Hepatocyte (in vitro differentiated cells): ENCODE data around the gene DNER.

Source experiments
- CTCF ChIP-seq: fragments of 200-600 bp; sonication (generic); IDR thresholded peaks from 2 replicates; pipeline ENCODE4 v1.5.1; 2016; ENCODE audit warnings: antibody characterized with exemption, mild to moderate bottlenecking; ENCODE audit not compliant: poor library complexity
- EZH2 ChIP-seq: fragments of 200-600 bp; sonication (generic); IDR thresholded peaks from 2 replicates; pipeline ENCODE4 v1.6.1; 2016; ENCODE audit warnings: antibody characterized with exemption, mild to moderate bottlenecking, borderline replicate concordance
- EZH2phosphoT487 ChIP-seq: fragments of 200-600 bp; sonication (generic); IDR thresholded peaks from one replicate; pipeline ENCODE4 v1.6.1; 2018; ENCODE audit warnings: antibody characterized with exemption, mild to moderate bottlenecking, low read depth, moderate library complexity; ENCODE audit not compliant: unreplicated experiment, severe bottlenecking

- no peak for TF ChIP-seq CTCF
- TF ChIP-seq EZH2, result no peak
- no peak for TF ChIP-seq EZH2phosphoT487
Measured at GRCh38 chr2:229622495-229623355, 91.6 kb downstream of the DNER start.
